Stimulated activated CD8-positive, alpha-beta memory T cell treated with anti-CD3 and anti-CD28 coated beads, Interleukin-15, amount 100 ng/mL, for 48 hours (primary cell): ENCODE data around the gene NALCN.

Experiments used
- DNase-seq, 2 donors: peaks; one replicate each; pipeline ENCODE4 v3.0.0-alpha.2; 2020; ENCODE audit warnings: low read depth in 2 of 2

Gene NALCN

GRCh38 chr13:101291206-101291605, 125.1 kb downstream of the NALCN start:
- no peak for DNase-seq

- DNase-seq, result no peak
Observed at GRCh38 chr13:101289764-101290163, 126.5 kb downstream of the NALCN start.

- no peak for DNase-seq
Observed at GRCh38 chr13:101283782-101284181, 132.5 kb downstream of the NALCN start.

GRCh38 chr13:101272886-101273285, 143.4 kb downstream of the NALCN start:
- no peak for DNase-seq

- no peak for DNase-seq
Observed at GRCh38 chr13:101271681-101272245, 144.5 kb downstream of the NALCN start.

GRCh38 chr13:101267656-101268055, 148.7 kb downstream of the NALCN start:
- no peak for DNase-seq

- DNase-seq, result no peak
Observed at GRCh38 chr13:101265934-101266333, 150.4 kb downstream of the NALCN start.

GRCh38 chr13:101264931-101265330, 151.4 kb downstream of the NALCN start:
- DNase-seq, result no peak

GRCh38 chr13:101262306-101262705, 154.0 kb downstream of the NALCN start:
- no peak for DNase-seq

- DNase-seq, result no peak
Observed at GRCh38 chr13:101258509-101258908, 157.8 kb downstream of the NALCN start.

- peak; percentile 53 to 62 for DNase-seq
Observed at GRCh38 chr13:101258071-101258470, 158.2 kb downstream of the NALCN start.

- DNase-seq, result no peak
Observed at GRCh38 chr13:101248739-101249514, 167.4 kb downstream of the NALCN start.

- DNase-seq, result no peak
Observed at GRCh38 chr13:101242720-101243119, 173.6 kb downstream of the NALCN start.

- DNase-seq, result no peak
Observed at GRCh38 chr13:101238555-101238954, 177.8 kb downstream of the NALCN start.

GRCh38 chr13:101231751-101232428, 184.4 kb downstream of the NALCN start:
- DNase-seq, result no peak

GRCh38 chr13:101230271-101230890, 185.9 kb downstream of the NALCN start:
- DNase-seq, result no peak

GRCh38 chr13:101219609-101220265, 196.6 kb downstream of the NALCN start:
- DNase-seq, result no peak

GRCh38 chr13:101218484-101218883, 197.8 kb downstream of the NALCN start:
- no peak for DNase-seq

GRCh38 chr13:101217086-101217485, 199.2 kb downstream of the NALCN start:
- DNase-seq, result no peak

- DNase-seq, result no peak
Observed at GRCh38 chr13:101211261-101211660, 205.0 kb downstream of the NALCN start.

- DNase-seq, result no peak
Observed at GRCh38 chr13:101210774-101211173, 205.5 kb downstream of the NALCN start.
